HepG2 (cell line): Measurements from ENCODE around the gene ALG11. TPM values are rescaled to one million over a fixed set of nuclear protein-coding genes. Genes with fewer than 3 reads are reported as not detected.
A peak's percentile ranks its signal among the peaks of the same experiment; 100 is the strongest.

Source experiments
- CEBPG ChIP-seq: IDR thresholded peaks from 2 replicates; pipeline ENCODE4 v1.6.1; 2016
- ELF1 ChIP-seq: sonication (generic); formaldehyde crosslinking; IDR thresholded peaks from 2 replicates; pipeline ENCODE4 v1.4.0; 2020; ENCODE audit warnings: missing genetic modification reagents
- EP300 ChIP-seq, 3 experiments: sonication (generic) in 1 of 3; formaldehyde crosslinking in 1 of 3; IDR thresholded peaks; 2 replicates each; pipeline versions ENCODE4 v1.5.1 to v1.6.1; 2011 to 2020; ENCODE audit warnings: low read depth in 2 of 3, low read length in 2 of 3, borderline replicate concordance in 1 of 3, improper control_type of control experiment in 1 of 3, mild to moderate bottlenecking in 1 of 3, missing genetic modification reagents in 1 of 3, moderate library complexity in 1 of 3
- FOXA1 ChIP-seq, 2 experiments: fragments of 450-650 bp in 1 of 2; sonication (generic) in 1 of 2; formaldehyde crosslinking in 1 of 2; IDR thresholded peaks; 2 replicates each; pipeline versions ENCODE4 v1.4.0 to v1.6.1; 2016 to 2020; ENCODE audit warnings: missing genetic modification reagents in 1 of 2
- FOXP1 ChIP-seq, 2 experiments: fragments of 450-650 bp in 1 of 2; IDR thresholded peaks; 2 replicates each; pipeline ENCODE4 v1.6.1; 2017 to 2018; ENCODE audit warnings: antibody characterized with exemption in 1 of 2
- ISL2 ChIP-seq: sonication (generic); formaldehyde crosslinking; IDR thresholded peaks from 2 replicates; pipeline ENCODE4 v1.5.0; 2020; ENCODE audit warnings: missing genetic modification reagents
- MAFF ChIP-seq: IDR thresholded peaks from 2 replicates; pipeline ENCODE4 v1.6.1; 2011; ENCODE audit warnings: low read depth, low read length, improper control_type of control experiment
- NCOA2 ChIP-seq: sonication (generic); formaldehyde crosslinking; IDR thresholded peaks from 2 replicates; pipeline ENCODE4 v1.8.0; 2022; ENCODE audit warnings: inconsistent platforms
- NR2F6 ChIP-seq, 2 experiments: IDR thresholded peaks; 2 replicates each; pipeline ENCODE4 v1.6.1; 2016; ENCODE audit warnings: antibody characterized with exemption in 1 of 2, mild to moderate bottlenecking in 1 of 2
- SOX13 ChIP-seq, 3 experiments: fragments of 450-650 bp in 1 of 3; sonication (generic) in 1 of 3; formaldehyde crosslinking in 1 of 3; IDR thresholded peaks in 2 of 3; conservative IDR thresholded peaks in 1 of 3; 2 replicates each; pipeline versions ENCODE4 v1.5.0 to v1.6.1; 2016 to 2020; ENCODE audit warnings: antibody characterized with exemption in 1 of 3, mild to moderate bottlenecking in 1 of 3, missing compliant biosample characterization in 1 of 3, missing genetic modification reagents in 1 of 3, moderate library complexity in 1 of 3
- SOX6 ChIP-seq, 2 experiments: fragments of 450-650 bp in 1 of 2; sonication (generic) in 1 of 2; formaldehyde crosslinking in 1 of 2; IDR thresholded peaks; 2 replicates each; pipeline versions ENCODE4 v1.4.0 to v1.6.1; 2017 to 2020; ENCODE audit warnings: antibody characterized with exemption in 1 of 2, mild to moderate bottlenecking in 1 of 2, missing genetic modification reagents in 1 of 2
- SP2 ChIP-seq: sonication (generic); formaldehyde crosslinking; IDR thresholded peaks from 2 replicates; pipeline ENCODE4 v1.5.1; 2020; ENCODE audit warnings: mild to moderate bottlenecking, missing genetic modification reagents
- TOPORS ChIP-seq: sonication (generic); formaldehyde crosslinking; IDR thresholded peaks from 2 replicates; pipeline ENCODE4 v1.8.0; 2023; ENCODE audit warnings: mild to moderate bottlenecking, missing genetic modification reagents
- ZNF20 ChIP-seq: sonication (generic); formaldehyde crosslinking; IDR thresholded peaks from 2 replicates; pipeline ENCODE4 v1.4.0; 2020; ENCODE audit warnings: mild to moderate bottlenecking, moderate library complexity, missing genetic modification reagents
- ZNF337 ChIP-seq: sonication (generic); formaldehyde crosslinking; IDR thresholded peaks from 2 replicates; pipeline ENCODE4 v1.5.1; 2020; ENCODE audit warnings: missing genetic modification reagents, low read depth, mild to moderate bottlenecking, borderline replicate concordance
- ZNF781 ChIP-seq: sonication (generic); formaldehyde crosslinking; IDR thresholded peaks from 2 replicates; pipeline ENCODE4 v1.5.1; 2020; ENCODE audit warnings: borderline replicate concordance, mild to moderate bottlenecking, missing genetic modification reagents; ENCODE audit errors: not compliant biosample characterization
- polyA plus RNA-seq, 8 experiments: library from polyadenylated mRNA; depleted of rRNA in 3 of 8; stranded (reverse) in 7 of 8; unstranded in 1 of 8; fragments of >200 nt; fragmentation: Illumina TruSeq in 4 of 8; extraction: Trizol in 4 of 8; gene quantifications; 2 replicates each; pipeline versions ENCODE4 v1.2.1 to v1.2.3, GENCODE V29; 2011 to 2016; ENCODE audit warnings: low read depth in 4 of 8, missing spikeins in 1 of 8, mixed read lengths in 1 of 8; ENCODE audit not compliant: insufficient read depth in 1 of 8
- total RNA-seq, 5 experiments: library from RNA; depleted of rRNA; stranded (reverse); fragments of >200 nt; fragmentation: Illumina TruSeq; extraction: Trizol; gene quantifications; 2 replicates each; pipeline ENCODE4 v1.2.3, GENCODE V29; 2016; ENCODE audit warnings: low read depth in 1 of 5
- TF ChIP-seq, protein P1 (sequence below): IDR thresholded peaks from 2 replicates; pipeline ENCODE4 v1.6.1; 2012; ENCODE audit warnings: low read depth, low read length, improper control_type of control experiment

Gene ALG11
- total and polyA plus RNA-seq, 2 of the 13 experiments (the other 11 are each of a cell fraction or from before 2014, with no cell fraction given), result 14.7 to 27.9 TPM

DNA sequence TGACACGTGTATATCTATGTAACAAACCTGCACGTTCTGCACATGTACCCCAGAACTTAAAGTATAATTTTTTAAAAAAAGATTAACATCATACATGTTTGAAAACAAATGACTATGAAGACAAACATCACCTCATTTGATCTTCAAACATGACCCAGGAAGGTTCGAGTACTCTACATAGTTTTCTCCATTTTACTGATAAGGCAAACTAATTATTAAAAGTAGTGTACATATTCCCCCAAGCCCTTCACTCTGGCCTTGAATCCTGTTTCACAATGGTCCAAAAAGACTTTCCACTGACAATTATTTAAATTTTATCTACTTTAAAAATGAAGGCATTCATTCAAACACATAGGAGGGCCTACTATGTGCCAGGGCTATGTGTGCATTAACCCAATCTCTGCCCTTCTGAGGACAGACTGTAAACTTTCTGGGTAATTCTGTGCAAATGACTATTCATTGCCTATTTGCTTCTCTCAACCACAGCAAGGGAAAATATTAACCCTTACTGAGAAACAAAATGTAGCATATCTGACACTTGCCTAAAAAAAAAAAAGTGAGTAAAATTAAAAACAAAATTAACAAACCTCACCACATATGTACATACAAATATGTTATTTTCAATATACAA is 23.1 kb upstream of the ALG11 start (continued):
- TF ChIP-seq SOX6 (IDR thresholded peaks at IDR 0.05) (no peak), SOX6 (CRISPR knock-in tag; IDR thresholded peaks at IDR 0.05) (peak; percentile 30; the same call in 1 of the 2 replicates), ZNF781 (no peak), ZNF337 (no peak), ZNF20 (CRISPR knock-in tag) (no peak), NCOA2 (CRISPR knock-in tag) (peak; percentile 68), CEBPG (CRISPR knock-in tag) (peak; percentile 20; the same call in 1 of the 2 replicates), MAFF (no peak), FOXA1 (IDR thresholded peaks at IDR 0.05) (0 out of 2 replicates have a peak, but pooled peaks have one; percentile 6), FOXA1 (CRISPR knock-in tag; IDR thresholded peaks at IDR 0.05) (no peak), SOX13 (IDR thresholded peaks at IDR 0.05) (no peak), SOX13 (CRISPR knock-in tag; conservative IDR thresholded peaks at IDR 0.05 in 1 of 2, IDR thresholded peaks at IDR 0.05 in 1 of 2) (peak in 1 of 2 experiments; percentile 50; a peak in 1 of 4 replicates), FOXP1 (IDR thresholded peaks at IDR 0.05) (no peak), FOXP1 (CRISPR knock-in tag; IDR thresholded peaks at IDR 0.05) (no peak), NR2F6 (IDR thresholded peaks at IDR 0.05) (peak; percentile 62), NR2F6 (CRISPR knock-in tag; IDR thresholded peaks at IDR 0.05) (no peak), SP2 (CRISPR knock-in tag) (no peak), ISL2 (CRISPR knock-in tag) (peak; percentile 45; the same call in 1 of the 2 replicates), TOPORS (CRISPR knock-in tag) (no peak), ELF1 (CRISPR knock-in tag) (no peak), EP300 (IDR thresholded peaks at IDR 0.05; ENCODE audit: low read depth in 2 of 2, low read length in 2 of 2) (peak in 1 of 2 experiments; percentile 47; a peak in 2 of 4 replicates), EP300 (CRISPR knock-in tag; IDR thresholded peaks at IDR 0.05; ENCODE audit: borderline replicate concordance) (no peak)
- TF ChIP-seq, protein P1, sequence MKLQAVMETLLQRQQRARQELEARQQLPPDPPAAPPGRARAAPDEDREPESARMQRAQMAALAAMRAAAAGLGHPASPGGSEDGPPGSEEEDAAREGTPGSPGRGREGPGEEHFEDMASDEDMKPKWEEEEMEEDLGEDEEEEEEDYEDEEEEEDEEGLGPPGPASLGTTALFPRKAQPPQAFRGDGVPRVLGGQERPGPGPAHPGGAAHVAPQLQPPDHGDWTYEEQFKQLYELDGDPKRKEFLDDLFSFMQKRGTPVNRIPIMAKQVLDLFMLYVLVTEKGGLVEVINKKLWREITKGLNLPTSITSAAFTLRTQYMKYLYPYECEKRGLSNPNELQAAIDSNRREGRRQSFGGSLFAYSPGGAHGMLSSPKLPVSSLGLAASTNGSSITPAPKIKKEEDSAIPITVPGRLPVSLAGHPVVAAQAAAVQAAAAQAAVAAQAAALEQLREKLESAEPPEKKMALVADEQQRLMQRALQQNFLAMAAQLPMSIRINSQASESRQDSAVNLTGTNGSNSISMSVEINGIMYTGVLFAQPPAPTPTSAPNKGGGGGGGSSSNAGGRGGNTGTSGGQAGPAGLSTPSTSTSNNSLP, result peak; percentile 38; the same call in 1 of the 2 replicates
- TF ChIP-seq, all 625 proteins: peak for 15
